ENCODE results near the gene PPAN. TPM values are rescaled to one million over a fixed set of nuclear protein-coding genes. Genes with fewer than 3 reads are reported as not detected.

The PPAN gene
- polyA plus RNA-seq, 1 donor (not counting 4 experiments of a cell fraction or from before 2014, with no cell fraction given), result 32.3 TPM

GRCh38 chr19:10068205-10068604 is 38.0 kb upstream of the PPAN start:
- no peak for DNase-seq (ENCODE audit: low read depth, low spot score)
- no peak overlapping the region for H3K4me3 ChIP-seq (ENCODE audit: control insufficient read depth in 2 of 3, extremely low read depth in 1 of 3, insufficient read depth in 2 of 3, low read depth in 1 of 3, low read length in 3 of 3)
- dilution Hi-C loops (cut with MboI; ENCODE audit: extremely low pct_ligation_motif_present, low sequenced_read_pairs), result no loop called here
- H3K27me3 ChIP-seq (ENCODE audit: control insufficient read depth, extremely low read depth, insufficient read depth, low read length), result no peaks in the 10 kb centered on the region
- H4K20me1 ChIP-seq (ENCODE audit: control insufficient read depth, extremely low read depth, insufficient read depth, low read length), result no peaks in the 10 kb centered on the region
- H3K9me3 ChIP-seq (ENCODE audit: control insufficient read depth, low read depth, low read length), result no peaks in the 10 kb centered on the region
- H3K9ac ChIP-seq (ENCODE audit: control insufficient read depth, extremely low read depth, insufficient read depth, low read length), result no peak overlapping the region
- no peak overlapping the region for H3K27ac ChIP-seq (ENCODE audit: control insufficient read depth, insufficient read depth, low read length)
- no peaks in the 10 kb centered on the region for H3K79me2 ChIP-seq (ENCODE audit: control insufficient read depth, insufficient read depth, low read length)
- TF ChIP-seq EZH2 (IDR thresholded peaks at IDR 0.05; ENCODE audit: low read length), result no peak
- TF ChIP-seq CTCF (optimal IDR thresholded peaks at IDR 0.05 in 1 of 3, IDR thresholded peaks at IDR 0.05 in 1 of 3, conservative IDR thresholded peaks at IDR 0.05 in 1 of 3; ENCODE audit: extremely low read depth in 1 of 3, insufficient read depth in 2 of 3, low read length in 3 of 3), result no peak
- H2AFZ ChIP-seq (ENCODE audit: control insufficient read depth, low read length), result no peak overlapping the region
- FAIRE-seq, result no peak
- no peaks in the 10 kb centered on the region for H3K9me1 ChIP-seq (ENCODE audit: control insufficient read depth, extremely low read depth, insufficient read depth, low read length)
- H3K4me2 ChIP-seq (ENCODE audit: control insufficient read depth, extremely low read depth, insufficient read depth, low read depth, low read length), result no peak overlapping the region
- H3K4me1 ChIP-seq (ENCODE audit: control insufficient read depth, extremely low read depth, insufficient read depth, low read length), result no peaks in the 10 kb centered on the region
- H3K36me3 ChIP-seq (ENCODE audit: control insufficient read depth in 2 of 2, extremely low read depth in 1 of 2, insufficient read depth in 2 of 2, low read length in 2 of 2), result no peaks in the 10 kb centered on the region

GRCh38 chr19:10069046-10069445 is 37.1 kb upstream of the PPAN start:
- Histone ChIP-seq H3K4me3 (ENCODE audit: control insufficient read depth in 2 of 3, extremely low read depth in 1 of 3, insufficient read depth in 2 of 3, low read depth in 1 of 3, low read length in 3 of 3) (no peak overlapping the region), H4K20me1 (ENCODE audit: control insufficient read depth, extremely low read depth, insufficient read depth, low read length) (no peaks in the 10 kb centered on the region), H3K79me2 (ENCODE audit: control insufficient read depth, insufficient read depth, low read length) (no peaks in the 10 kb centered on the region), H3K9me1 (ENCODE audit: control insufficient read depth, extremely low read depth, insufficient read depth, low read length) (no peaks in the 10 kb centered on the region), H3K4me1 (ENCODE audit: control insufficient read depth, extremely low read depth, insufficient read depth, low read length) (no peaks in the 10 kb centered on the region), H3K27ac (ENCODE audit: control insufficient read depth, insufficient read depth, low read length) (no peak overlapping the region), H2AFZ (ENCODE audit: control insufficient read depth, low read length) (no peak overlapping the region), H3K9ac (ENCODE audit: control insufficient read depth, extremely low read depth, insufficient read depth, low read length) (no peak overlapping the region), H3K9me3 (ENCODE audit: control insufficient read depth, low read depth, low read length) (peaks cover 2% of the 10 kb centered on the region), H3K4me2 (ENCODE audit: control insufficient read depth, extremely low read depth, insufficient read depth, low read depth, low read length) (no peak overlapping the region), H3K27me3 (ENCODE audit: control insufficient read depth, extremely low read depth, insufficient read depth, low read length) (no peaks in the 10 kb centered on the region), H3K36me3 (ENCODE audit: control insufficient read depth in 2 of 2, extremely low read depth in 1 of 2, insufficient read depth in 2 of 2, low read length in 2 of 2) (no peaks in the 10 kb centered on the region)
- dilution Hi-C loops (cut with MboI; ENCODE audit: extremely low pct_ligation_motif_present, low sequenced_read_pairs), result no loop called here
- TF ChIP-seq EZH2 (IDR thresholded peaks at IDR 0.05; ENCODE audit: low read length) (no peak), CTCF (optimal IDR thresholded peaks at IDR 0.05 in 1 of 3, IDR thresholded peaks at IDR 0.05 in 1 of 3, conservative IDR thresholded peaks at IDR 0.05 in 1 of 3; ENCODE audit: extremely low read depth in 1 of 3, insufficient read depth in 2 of 3, low read length in 3 of 3) (no peak)
- no peak for DNase-seq (ENCODE audit: low read depth, low spot score)
- FAIRE-seq, result no peak
